Effector CD4-positive, alpha-beta T cell (primary cell): Measurements from ENCODE around the gene EBF3.

Experiments used
- DNase-seq: peaks from one replicate; pipeline ENCODE4 v3.0.0-alpha.2; 2020

EBF3 gene

DNA sequence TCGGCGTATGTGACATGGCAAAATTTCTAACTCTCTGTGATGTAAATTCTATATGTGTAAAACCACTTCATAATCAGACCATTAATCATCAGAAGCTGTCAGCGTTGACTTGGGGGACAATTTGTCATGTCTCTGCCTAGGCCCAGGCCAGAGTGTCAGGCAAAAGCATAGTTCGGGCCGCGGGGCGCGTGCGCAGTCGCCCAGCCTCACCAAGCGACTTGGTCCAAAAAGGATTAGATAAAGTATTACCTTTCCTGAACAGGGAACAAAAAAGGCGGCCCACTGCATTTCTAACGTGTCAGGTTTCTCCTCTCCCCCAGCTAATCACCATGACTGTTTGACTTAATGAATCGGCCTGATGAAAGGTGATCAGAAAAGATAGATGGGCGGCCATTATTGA lies 114.2 kb downstream of the EBF3 start:
- no peak for DNase-seq

DNA sequence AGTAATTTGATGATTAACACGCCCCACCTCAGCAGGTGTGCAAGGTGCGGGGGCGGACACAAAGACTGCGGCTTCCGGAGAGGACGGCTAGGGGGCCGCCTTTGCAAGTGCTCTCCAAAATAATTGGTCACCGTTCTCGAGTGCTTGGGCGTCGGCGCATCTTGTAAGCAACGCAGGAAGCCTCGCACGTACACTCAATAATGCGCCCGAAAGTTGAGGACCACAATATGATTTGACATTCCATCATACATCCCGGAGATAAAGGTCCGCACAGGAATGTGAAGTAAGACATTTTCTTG lies 114.7 kb downstream of the EBF3 start:
- no peak for DNase-seq

DNA sequence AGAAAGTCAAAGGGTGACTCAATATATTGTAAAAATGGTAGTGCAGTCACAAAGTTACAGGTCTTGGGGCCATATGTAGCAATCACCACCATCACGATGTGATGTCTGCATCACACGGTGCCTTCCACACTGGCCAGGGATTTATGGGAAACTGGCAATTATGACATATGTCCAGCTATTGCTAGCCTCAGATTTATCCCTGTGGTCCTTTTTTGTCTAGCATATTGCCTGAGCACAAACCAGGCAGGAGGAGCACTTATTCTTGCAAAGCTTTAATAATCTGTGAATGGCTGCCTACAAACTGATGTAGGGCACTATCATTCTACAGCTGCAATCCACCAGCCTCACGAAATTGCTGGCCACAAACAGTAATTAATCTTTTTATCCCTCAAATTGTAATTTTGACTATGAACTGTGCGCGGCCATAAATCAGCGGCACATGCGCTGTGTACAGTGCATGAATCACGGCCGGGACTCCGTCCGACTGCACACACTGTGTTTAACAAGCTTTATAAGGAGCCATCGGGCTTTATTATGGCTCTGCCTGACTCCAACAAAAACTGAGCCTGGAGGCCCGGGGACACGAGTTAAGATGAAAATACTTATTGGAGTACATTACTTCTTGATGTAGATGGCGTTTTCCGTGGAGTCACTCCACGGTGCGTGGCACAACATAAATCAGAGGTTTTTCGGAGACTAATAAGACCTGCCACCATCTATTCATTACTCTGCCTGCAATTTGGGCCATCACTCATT lies 115.2 kb downstream of the EBF3 start:
- no peak for DNase-seq

DNA sequence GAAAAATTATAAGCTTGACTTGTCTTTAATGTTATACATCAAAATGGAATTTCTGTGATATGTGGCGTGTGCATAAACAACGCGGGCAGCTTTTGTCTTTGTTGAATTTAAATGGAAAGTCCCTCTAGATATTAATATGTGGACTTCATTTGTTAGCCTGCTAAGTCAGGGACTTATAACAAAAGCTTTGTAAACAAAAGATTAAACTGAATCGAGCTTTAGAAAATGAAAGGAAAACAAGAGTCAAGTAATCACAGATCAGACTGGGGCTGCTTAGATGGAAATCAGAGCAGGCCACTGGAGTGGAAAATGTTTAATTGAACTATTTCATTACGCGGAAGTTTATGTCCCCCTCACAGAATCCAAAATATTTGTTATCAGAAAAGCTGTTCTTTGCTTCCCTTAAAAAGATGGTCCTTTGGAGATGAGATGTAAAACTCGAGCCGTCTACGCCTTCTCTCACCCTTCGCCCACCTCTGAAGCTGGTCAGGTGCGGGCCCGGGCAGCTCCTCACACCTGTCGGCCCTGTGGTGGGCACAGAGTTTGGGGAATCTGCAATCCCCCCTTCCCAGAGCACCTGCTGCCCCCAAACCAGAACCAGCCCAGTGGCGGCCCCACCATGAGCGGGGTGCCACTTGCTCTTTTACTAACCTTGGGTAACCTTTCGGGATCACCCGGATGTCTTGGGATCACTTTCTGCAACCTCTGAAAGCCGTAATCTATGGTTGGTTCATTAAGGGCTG lies 116.2 kb downstream of the EBF3 start:
- DNase-seq, result no peak

DNA sequence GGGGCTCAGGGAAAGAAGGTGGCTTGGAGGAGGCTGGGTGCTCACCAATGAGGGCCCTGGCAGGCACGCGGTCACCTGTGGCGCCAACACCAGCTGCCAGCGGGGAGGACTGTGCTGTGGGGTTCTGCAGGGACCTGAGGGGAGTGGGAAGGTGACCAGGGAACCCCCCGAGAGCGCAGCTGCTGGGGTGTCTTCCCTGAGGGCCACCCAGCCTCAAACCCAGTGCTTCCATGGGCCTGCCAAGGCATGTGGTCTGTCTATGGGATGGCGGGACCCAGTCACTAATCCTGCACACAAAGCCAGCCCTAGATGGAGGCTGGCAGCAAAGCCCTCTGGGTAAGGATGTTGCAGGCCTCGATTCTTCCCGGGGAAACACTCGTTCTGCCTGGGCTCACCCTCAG lies 117.1 kb downstream of the EBF3 start:
- DNase-seq, result no peak

DNA sequence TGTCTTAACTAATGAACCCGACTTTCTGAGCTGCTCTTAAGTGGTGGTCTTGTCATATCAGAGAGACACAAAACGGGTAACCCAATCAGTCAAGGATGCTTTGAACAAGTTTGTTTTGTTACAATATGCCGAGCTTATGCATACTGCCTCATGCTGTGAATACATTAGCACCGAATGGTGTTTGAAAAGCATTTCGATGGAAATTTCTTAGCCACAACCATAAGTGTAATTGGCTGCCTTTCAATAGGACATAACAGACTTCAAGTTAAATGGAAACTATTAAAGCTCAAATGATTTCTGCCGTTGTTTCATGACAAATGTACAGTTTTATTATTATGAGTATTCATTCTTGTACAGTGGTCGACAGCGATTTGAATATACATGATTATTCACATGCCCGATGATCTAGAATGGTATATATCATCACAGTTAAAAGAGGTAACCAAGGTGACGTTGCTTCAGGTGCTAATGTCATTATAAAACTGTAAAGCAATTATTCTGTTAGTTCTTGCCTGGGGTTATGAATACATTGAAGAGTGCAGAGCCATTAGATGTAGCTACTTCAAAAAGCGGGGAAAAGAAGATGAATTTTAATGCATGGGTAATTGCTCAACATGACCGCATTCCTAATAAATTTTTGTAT lies 118.8 kb downstream of the EBF3 start:
- DNase-seq, result no peak

DNA sequence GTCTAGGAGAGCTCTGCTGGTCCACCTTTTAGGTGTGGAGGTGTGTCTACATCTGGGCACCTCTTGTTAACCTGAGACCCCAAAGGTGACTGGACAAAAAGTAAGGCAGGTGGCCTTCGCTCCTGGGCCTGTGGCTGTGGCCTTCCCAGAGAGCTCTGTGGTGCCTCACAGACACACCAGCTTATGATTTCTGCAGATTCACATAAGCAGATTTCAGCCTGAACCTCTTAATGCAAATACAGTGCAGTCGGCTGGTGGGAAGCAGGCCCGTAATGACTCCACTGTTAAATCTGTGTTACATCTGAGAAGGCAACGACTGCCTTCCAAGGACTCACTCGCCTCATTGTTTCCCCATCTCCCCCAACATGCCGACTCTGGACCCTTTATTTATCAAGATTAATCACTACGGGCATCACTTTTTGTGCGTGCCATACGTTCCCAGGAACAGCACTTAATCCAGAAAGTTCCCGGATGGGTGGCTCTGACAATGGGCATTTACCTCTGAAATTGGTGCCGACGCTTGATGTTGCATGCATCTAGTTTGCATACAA lies 119.8 kb downstream of the EBF3 start:
- no peak for DNase-seq

DNA sequence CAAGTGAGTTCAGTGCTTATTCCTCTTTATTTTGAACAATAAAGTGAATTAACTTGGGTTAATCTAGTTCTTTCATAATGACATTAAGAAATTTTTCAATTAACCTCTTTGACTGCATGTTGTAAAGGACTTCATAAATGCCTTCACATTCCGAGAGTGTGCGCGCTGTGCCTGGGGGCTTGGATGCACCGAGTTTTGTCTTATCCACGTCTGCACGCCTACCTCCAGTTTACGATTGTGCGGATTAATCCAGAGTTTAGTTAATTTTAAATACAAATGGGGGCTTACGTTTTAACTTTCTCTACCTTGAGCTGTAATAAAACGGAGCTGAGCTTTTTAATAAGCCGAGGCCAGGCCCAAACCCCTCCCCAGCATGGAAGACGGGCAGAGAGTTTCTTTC lies 120.4 kb downstream of the EBF3 start:
- no peak for DNase-seq

DNA sequence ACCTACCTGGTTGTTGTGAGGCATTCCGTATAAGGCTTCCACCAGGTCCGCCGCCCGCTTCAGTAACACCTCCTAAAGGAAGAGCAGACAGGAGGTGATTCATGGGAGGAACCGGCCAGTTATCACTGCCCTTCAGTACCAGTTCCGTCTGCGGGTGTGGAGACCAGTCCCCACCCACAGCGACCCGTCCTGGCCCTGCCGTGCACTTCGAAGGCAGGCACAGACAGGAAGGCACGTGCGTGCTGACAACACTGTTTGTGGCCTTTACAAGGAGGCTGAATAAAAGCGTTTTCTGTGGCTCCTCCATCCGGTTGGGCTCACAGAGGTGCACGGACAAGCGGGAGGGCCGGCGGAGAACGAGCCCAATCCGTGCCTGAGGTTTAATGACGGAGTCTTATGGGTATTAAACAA lies 120.9 kb downstream of the EBF3 start:
- DNase-seq, result no peak

DNA sequence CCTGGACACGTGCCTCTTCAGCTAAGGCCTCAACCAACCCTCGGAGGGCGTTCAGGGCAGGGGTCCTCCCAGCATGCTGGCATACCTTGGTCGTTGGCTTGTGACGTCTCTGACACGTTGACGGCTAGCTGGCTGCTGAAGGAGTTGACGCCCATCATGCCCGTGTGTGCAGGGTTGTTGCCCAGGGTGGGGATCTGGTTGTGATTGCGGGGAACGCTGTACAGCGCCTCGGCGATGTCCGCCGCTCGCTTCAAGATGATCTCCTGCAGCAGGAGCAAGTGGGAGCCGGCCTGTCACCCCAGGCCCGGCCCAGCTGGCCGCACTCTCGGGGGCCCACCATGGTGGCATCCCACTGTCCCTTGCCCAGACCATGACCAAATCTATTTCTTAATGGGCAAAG lies 122.0 kb downstream of the EBF3 start:
- no peak for DNase-seq

DNA sequence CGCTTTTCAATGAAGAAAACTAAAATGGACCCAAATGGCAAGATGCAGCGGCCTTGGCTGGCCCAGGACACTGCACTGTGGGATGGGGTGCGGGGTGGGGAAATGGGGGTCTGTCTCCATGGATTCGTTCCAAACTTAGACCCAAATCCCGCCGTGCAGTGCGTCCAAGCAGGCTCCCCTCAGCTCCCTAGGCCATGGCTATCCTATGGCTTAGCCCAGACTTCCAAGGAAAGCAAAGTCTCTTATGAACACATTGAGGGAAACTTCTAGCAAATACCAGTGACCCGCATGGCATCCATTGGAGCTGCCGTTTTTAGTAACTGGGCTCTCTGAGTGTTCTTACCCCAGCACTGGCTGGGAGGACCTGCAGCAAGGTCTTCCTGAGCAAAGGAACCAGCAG lies 122.5 kb downstream of the EBF3 start:
- DNase-seq, result no peak

DNA sequence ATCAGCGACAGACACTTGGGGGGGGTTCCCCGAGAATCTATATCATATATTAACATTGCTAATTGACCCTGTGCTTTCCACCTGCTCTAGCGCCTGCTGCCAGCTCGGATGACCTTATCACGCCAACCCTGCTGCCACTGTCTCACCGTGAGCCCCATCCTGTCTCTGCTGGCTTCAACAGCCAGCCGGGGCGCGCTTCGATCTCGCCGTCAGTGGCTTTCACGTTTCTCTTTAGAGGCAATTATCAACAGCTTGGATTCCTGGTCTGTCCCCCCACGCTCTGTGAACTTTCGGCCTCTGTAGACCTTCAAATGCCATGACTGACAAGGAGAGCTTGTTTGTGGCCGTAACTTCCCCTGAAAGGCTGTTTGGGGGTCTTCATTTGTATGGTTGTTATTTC lies 123.0 kb downstream of the EBF3 start:
- DNase-seq, result no peak

DNA sequence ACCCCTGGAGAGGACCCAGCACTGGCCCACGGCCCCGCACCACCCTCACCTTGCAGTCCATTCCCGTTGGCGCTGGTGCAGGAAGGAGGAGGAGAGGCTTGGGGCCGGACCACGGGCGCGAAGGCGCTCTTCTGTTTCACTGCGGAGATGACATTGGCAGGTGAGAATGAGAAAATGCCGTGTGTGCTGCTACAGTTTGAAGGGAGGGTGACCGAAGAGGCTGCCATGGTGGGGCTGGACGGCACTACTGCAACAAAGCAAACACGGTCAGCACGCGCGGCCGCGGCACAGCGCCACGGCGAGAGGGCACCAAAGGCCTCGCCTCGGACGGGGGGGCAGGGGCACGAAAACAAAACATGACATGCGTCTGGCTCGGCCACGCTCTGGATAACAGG lies 123.9 kb downstream of the EBF3 start:
- DNase-seq, result no peak

DNA sequence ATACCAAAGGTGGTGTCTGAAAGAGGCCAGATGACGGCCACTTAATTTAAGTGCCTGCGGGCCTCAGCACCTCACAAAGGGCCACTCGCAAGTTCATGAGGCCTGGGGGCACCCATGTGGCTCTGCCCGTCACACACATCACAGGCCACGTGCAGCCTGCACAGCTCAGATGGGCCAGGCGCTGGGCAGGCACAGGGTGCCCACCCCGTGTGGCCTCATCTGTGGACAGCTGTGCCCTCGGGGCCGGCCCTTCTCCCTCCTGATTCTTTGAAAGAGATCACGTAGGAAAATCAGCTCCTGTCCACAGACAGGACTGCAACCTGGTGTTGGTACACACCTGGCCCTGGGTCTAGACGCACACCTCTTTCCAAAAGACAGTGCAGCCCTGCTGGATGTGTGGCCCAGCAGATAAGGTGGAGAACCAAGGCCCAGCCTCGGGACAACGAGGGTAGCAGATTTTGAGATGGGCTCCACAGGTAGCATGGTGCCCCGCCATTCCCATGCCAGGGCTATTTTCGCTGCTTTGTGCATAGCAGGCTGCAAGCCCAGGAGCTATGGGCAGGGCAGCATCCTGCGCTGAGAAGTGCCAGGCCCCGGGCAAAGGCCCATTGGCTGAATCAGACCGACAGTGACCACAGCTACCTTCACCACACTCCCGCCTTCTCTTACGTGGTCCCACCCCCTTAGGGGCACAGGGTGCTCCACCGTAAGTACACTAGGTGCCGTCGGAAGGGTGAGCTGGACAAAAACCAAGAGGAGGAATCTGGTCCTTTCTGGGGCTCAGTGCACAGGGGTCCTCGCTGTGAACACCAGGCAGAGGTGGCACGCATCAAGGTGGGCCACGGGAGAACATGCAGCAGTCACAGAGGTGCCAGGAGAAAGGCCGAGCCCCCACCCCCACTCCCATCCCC lies 124.5 kb downstream of the EBF3 start:
- DNase-seq, result no peak

DNA sequence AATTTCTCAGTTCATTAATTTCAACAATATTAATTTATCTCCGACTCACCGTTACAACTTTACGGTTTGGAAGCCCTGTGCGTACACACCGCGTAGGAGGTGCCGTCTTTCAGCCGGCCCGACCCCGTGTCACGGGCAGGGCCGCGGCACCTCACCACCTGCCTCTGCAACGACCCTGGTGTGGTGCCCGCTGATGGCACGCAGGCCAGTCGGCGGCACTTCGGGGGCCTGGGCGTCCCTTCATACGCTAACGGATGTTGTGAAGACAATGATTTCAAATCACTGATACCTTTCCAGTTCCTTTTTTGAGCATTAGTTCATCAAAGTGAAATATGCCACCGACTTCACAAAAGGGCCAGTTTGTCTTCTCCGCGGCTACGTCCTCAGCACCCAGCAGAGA lies 125.3 kb downstream of the EBF3 start:
- DNase-seq, result no peak

DNA sequence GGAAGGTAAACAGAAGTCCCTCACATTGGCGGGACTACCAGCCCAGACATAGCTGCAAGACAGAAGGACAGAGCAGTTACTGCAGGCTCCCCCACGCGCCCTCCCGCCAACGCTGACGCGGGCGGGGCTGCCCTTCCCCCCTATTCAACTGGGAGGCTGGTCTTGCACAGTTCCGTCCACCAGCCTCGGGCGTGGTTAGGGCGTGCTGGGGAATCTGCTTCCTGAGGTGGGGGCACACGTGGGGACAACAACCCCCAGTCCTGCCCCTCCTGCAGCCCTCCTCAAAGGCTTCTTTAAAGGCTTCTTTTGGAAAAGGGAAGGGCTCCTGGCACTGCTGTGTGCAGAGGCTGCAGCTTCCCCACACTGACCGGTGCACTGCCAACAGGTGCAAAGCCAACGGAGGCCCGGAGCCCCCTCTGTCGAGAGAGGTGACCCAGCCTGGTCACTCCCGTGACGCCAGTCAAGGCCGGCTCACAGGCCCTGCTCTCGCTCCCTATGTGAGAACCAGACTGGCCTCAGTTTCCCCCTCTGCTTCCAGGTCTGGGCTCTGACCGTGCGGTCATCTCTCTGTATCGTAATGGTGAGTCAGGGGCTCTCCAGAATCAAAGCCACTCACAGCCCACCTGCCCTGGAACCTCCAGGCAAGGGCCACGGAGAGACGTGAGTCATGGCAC lies 126.0 kb downstream of the EBF3 start:
- DNase-seq, result no peak

DNA sequence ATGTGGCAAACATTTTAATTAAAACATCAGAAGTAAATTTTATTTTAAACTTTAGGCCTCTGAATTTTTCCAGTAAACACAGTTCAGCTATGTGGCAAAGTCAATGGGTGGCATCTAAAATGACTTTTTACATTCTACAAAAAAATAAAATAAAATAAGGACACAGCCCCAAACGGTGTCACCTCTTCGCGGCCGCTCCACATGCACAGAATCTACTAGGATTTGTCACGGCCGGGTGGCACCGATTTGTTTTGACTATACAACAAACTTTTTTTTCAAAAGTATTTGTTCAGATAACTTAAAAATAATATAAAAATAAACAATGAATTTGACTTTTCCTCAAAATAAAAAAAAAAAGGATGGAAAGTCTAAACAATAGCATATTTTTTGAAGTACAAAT lies 127.8 kb downstream of the EBF3 start:
- DNase-seq, result no peak

DNA sequence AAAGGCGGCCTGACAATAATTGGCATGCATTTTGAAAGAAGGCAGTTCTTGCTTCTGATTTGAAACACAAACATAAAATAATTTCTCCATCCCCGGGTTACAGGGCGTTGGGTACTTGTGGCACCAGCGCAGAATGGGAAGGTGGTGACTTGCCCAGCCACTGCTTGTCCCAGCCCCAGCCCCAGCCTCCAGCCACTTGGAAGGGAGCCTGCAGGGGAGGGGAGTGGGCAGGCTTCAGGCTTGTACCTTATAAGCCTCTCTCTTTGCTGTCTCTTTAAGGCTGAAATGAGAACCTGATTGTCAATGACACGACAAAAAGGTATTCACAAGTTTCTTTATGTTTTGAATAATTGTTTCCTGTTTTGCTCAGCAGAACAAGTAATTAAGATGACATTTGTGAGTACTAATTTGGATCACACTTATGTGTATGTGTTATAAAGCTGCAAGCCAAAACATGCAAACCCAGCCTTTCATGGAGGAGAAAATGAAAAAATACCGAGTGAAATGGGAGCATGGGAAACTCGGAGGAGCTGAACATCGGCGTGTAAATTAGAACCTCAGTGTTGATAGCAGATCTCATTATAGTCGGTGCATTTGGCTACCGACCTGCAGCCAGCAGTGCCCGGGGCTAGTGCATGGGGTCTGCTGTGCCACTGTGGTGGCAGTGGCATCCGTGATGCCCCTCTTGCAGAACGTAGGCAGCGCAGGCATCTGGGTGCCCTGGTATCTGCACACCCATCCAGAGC lies 129.9 kb downstream of the EBF3 start:
- DNase-seq, result no peak

DNA sequence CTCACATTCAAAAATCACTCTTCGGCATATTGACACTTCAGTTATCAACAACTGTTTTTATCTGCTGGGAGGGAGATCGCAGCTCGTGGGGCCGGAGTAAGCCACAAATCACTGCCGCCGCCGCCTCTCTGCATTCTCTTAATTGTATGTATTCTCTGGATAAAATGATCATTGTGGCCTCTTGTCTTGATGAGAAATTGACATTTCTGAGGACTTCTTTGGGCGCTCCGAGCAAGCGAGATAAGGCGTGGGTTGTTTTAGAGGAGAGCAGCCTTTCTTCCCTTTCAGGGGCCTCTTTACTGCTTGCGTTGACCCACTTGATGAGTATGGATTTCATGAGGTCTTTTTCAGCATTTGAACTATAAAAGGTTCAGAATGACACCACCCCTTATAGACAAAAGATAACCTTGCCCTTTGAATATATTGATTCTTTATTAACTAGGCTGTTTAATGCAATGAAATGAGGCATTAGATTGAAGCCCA lies 130.6 kb downstream of the EBF3 start:
- DNase-seq, result no peak

DNA sequence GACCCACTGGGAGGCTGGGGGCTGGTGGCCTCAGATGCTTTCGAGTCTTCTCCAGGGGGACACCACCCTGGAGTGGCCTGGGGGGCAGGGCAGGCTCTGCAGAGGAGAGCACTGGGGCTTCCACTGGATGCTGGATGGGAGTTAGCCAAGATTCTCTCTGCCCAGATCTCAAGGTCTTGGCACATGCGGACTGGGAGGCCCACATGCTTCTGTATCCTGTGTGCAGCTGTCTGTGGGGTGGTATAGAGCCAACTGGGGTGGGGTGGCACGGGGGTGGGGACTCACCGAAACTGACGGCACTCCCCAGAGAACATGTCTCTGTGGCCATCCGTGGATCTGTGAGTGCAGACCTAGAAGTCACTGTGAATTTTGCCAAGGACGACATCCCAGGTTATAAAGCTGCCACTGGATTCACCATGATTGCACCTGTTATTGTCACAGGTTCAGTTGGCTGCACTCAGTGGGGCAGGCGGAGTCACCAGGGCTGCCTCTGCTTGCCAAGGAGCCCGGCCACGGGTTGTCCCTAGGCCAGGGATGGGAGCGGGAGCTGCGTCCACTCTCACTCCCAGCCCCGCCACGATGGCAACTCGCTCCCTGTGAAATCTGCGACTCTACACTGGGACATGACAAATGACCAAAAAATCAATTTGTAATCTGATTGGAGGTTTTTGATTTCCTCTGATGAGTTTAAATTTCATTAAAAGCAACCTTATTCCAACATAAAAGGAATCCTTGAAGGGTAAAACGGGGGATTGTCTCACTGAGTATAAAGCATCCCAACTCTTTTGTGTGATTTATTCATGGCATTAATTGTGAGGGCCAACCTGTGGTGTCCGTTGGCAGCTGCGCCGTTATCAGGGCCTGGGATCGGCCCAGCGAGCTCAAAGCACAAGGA lies 131.3 kb downstream of the EBF3 start:
- no peak for DNase-seq
